ENCODE results near the gene CD9. TPM values are rescaled to one million over a fixed set of nuclear protein-coding genes. Genes with fewer than 3 reads are reported as not detected.

The CD9 gene
- polyA plus RNA-seq, 3 donors: 173 to 215 (median 209) TPM

DNA sequence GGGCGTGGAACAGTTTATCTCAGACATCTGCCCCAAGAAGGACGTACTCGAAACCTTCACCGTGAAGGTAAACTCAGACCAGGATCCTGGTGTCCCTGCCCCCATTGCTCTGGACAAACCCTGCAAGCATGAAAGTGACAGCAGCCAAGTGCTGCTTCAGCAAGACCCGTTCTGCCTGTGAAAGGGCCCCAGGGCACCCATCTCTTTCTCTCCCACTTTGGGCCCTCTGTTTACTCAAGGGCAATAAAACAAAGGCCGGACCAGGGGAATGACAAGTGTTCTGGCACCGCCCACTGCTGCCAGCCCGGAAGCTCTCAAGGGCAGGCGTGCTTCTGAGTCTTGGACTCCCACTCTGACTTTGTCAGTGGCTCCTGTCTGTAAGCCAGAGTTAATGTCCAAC is 35.3 kb downstream of the CD9 start:
- DNase-seq (ENCODE audit: low read depth in 3 of 3, low spot score in 2 of 3): no peak

DNA sequence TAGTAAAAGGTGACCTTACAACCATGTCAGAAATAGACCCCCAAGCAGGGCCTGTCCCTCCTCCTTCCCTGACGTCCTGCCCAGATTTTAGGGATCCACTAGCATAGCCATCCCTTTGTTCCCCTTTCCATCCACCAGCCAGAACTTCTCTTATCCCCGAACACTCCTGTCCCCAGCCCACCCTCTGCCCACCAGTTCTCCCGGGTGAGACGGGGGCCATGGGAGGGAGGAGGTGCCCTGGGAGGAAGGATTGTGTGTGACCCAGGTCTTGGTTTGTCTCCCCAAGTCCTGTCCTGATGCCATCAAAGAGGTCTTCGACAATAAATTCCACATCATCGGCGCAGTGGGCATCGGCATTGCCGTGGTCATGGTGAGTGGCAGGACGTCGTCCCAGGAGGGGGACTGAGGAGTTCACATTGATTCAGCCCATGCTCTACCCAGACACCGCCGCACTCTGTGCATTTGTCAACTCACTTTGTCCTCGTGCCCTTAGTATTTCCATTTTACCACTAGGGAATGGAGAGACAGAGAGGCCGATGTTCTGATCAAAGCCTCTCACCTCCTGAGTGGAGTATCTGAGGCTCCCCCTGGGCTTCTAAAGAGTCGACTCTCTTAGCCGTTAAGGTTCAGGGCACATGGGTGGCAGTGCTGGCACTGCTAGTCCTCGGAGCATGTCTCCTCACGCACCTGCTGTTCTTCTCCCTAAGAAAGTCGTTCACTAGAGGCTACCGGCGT is 35.9 kb downstream of the CD9 start:
- DNase-seq (ENCODE audit: low read depth in 3 of 3, low spot score in 2 of 3): no peak

DNA sequence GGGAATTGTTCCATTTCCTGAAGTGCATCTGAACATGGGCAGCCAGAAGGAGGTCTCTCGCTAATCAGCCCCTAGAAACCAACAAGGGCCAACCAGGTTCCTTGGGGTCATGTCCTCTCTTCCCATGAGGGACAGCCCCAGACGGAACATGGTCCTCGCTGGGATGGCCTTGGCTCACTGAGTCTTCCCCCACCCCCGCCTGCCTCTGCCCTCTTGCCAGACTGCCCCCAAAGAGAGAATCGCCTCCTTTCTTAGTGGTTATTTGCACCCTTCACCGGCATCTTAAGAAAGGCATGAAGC is 36.4 kb downstream of the CD9 start:
- no peak for DNase-seq (ENCODE audit: low read depth in 3 of 3, low spot score in 2 of 3)

DNA sequence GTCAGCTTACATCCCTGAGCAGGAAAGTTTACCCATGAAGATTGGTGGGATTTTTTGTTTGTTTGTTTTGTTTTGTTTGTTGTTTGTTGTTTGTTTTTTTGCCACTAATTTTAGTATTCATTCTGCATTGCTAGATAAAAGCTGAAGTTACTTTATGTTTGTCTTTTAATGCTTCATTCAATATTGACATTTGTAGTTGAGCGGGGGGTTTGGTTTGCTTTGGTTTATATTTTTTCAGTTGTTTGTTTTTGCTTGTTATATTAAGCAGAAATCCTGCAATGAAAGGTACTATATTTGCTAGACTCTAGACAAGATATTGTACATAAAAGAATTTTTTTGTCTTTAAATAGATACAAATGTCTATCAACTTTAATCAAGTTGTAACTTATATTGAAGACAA is 37.6 kb downstream of the CD9 start:
- DNase-seq (ENCODE audit: low read depth in 3 of 3, low spot score in 2 of 3): no peak

DNA sequence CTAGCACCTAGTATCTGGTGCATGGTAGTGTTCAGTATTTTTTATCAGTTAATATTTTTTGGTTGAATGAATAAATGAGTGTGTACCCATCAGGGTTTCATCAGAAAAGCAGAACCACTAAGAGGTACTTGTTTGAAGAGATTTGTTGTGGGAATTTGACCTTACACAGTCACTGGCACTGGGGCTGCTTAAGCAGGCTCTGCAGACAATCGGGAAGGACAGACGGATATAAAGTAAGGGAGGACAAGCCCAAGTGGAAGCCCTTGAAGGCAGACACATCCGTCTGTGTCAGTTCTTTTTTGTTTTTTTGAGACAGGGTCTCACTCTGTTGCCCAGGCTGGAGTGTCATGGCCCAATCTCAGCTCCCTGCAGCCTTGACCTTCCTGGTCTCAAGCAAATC is 38.7 kb downstream of the CD9 start:
- no peak for DNase-seq (ENCODE audit: low read depth in 3 of 3, low spot score in 2 of 3)

DNA sequence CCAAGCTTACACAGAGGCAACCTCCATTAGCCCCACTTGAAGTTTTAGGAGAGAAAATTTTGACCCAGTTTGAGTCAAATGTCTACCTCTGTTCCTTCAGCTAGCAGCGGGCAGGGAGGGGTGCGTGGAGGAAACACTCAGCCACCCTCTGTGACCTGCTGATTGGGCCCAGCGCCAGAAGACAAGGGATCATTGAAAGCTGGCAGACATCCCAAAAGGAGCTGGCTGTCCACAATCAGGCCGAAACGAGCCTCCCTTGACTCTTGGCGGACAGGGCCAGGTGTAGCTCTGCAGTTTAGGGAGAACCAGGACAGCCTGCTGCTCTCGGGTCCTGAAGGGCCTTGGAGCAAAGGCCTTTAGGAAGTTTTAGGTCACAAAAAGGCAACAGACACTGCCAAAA is 41.3 kb downstream of the CD9 start:
- no peak for DNase-seq (ENCODE audit: low read depth in 3 of 3, low spot score in 2 of 3)

DNA sequence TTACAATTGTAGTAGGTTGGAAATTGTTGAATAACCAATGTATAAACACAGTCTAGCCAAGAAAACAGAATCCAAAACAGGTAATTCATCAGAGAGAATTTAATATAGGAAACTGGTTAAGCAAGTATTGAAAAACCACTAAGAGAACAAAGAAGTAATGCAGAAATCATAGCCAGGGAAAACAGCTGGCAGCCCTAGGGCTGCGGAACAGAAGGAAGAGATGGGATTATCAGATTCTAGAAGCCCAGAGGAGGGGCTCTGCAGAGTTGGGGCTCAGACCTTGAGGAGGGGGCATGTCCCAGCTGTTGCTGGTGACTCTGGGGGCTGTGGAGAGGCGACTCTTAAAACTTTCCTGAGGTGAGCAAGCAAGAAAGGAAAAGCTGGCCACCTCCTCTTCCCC is 49.4 kb downstream of the CD9 start:
- DNase-seq (ENCODE audit: low read depth in 3 of 3, low spot score in 2 of 3): no peak

DNA sequence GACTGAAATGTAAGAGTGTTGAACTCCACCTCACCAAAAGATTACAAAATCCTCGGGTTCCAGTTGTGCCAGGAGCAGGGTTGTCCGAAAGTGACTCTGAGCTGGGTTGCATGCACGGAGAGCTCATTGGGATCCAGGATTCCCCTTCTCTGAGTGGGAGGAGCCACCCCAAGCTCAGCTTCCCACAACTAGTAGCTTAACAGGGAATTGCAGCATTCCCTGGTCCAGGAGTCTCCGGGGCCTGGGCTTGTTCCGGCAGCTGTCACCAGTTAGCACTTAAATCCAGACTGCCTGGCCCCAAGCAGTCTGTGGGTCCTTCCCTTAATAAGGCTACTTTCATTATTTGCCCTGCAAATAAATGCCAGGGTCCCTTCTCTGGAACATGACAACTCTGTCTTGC is 50.1 kb downstream of the CD9 start:
- DNase-seq (ENCODE audit: low read depth in 3 of 3, low spot score in 2 of 3): no peak

DNA sequence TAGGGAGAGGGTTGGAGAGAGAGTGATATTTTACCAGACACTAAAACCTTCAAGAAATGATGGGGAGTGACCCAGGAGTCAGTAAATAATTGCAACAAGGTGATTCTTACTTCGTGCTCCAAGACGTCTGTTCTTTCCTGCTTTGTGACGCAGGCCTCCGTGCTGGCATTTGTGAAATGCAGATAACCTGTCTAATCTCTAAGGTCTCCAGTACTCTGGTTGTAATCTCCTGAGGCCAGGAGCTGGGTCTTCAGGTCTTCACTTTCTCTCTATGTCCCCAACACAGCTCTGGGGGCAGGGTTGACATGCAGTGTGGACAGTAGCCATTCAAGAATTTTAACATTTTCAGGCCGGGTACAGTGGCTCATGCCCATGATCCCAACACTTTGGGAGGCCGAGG is 53.1 kb downstream of the CD9 start:
- no peak for DNase-seq (ENCODE audit: low read depth in 3 of 3, low spot score in 2 of 3)

DNA sequence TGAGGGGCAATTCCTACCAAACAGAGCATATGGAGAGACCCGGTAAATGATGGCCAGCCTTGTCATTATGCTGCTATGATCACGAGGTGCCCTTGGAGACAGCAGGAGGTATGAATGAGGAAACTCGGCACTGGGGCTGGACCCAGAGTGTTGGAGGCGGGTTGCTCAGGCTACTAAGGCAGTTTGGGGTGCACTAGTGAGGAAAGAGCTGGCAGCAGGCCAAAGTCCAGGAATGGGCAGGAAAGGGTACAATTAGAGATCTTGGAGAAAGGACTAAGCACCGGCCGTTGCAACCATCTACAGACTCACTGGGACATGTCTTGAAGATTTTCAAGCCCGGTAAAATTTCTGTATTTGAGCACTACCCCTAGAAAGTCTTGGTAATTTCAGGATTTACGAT is 54.3 kb downstream of the CD9 start:
- DNase-seq (ENCODE audit: low read depth in 3 of 3, low spot score in 2 of 3): no peak

DNA sequence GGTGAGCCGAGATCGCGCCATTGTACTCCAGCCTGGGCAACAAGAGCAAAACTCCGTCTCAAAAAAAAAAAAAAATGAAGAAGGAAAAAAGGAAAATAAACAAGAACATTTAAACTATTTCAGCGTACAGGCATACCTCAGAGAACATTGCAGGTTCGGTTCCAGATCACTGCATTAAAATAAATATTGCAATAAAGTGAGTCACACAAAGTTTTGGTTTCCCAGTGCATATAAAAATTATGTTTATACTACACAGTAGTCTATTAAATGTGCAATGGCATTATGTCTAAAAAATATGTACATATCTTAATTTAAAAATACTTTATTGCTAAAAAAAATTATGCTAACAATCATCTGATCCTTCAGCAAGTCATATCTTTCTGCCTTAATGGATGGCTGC is 56.8 kb downstream of the CD9 start:
- DNase-seq (ENCODE audit: low read depth in 3 of 3, low spot score in 2 of 3): no peak

DNA sequence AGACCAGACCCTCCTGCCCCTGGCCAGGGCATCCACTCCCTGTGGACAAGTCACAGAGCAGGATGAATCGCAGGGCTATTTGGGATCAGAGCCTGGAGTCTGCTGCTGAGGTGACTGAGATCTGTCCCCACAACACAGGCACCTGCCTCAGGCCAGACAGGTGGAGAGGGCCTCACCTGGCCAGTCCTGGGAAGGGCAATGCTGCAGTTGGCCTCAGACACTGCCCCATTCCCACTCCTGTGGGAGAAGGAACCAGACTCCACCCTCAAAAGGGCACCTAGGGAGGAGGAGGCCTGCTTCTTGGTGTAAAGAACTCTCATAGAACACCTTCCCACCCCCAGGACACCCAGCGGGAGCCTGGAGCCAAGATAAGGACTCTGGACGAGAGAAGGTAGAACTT is 62.0 kb downstream of the CD9 start:
- DNase-seq (ENCODE audit: low read depth in 3 of 3, low spot score in 2 of 3): no peak

DNA sequence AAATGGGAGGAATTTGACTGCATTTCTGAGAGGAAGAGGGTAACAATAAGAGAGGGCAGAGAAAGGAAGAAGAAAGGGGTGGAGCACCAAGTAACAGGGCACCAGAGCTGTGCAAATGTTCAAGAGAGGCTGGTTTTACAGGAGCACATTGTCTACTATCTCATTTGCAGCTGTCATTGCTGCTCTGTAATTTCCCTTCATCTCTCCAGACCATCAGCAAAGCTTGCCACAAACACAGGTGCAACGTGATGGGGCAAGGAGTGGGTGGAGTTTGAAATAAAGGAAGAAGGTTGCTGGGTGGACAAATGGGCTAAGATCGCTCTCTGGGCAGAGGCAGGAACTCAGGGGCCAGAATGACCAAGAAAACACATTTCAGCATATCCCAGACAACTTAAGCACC is 62.4 kb downstream of the CD9 start:
- no peak for DNase-seq (ENCODE audit: low read depth in 3 of 3, low spot score in 2 of 3)

DNA sequence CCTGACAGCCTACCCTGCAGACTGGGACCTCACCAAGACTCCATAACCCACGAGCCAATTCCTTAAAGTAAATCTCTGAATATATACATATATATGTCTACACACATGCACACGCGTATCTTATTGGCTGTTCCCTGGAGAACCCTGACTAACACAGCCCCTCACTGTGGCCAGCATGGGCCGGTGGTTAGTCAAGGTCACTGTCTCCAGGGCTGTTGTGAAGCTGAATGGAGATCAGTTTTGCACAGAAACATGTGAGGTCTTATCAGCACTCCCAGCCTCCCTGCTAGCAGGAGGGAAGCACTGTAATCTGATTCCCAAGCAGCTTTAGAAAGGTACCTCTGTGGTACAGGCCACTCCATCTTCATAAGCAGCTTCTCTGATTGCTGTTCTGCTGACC is 63.7 kb downstream of the CD9 start:
- no peak for DNase-seq (ENCODE audit: low read depth in 3 of 3, low spot score in 2 of 3)

DNA sequence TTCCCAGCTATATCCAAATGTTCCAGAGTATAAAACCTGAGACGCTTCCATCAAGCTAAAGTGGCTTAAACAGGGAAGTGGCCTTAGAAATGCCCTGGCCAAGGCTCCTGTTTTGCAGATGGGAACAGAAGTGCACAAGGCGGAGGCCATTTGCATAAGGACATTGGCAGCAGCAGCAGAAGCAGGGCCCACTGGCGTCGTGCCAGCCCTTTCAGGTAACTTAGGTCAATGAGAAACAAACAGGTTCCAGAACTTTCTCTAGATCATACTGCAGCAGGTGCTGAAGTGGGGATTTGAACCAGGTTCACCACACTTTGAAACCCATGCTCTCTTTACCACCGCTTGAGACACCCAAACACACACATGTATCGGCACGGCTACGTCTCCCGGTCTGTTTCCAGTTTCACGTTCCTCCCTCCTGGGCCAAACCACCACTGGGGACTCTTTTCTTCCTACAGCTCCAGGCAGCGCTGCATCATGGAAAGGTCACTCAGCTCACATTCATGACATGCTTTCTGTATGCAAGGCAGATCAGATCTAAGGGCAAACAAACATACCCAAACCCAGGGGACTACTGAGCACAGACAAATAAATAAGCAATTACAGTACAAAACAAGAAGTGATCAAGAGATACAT is 64.3 kb downstream of the CD9 start:
- no peak for DNase-seq (ENCODE audit: low read depth in 3 of 3, low spot score in 2 of 3)

DNA sequence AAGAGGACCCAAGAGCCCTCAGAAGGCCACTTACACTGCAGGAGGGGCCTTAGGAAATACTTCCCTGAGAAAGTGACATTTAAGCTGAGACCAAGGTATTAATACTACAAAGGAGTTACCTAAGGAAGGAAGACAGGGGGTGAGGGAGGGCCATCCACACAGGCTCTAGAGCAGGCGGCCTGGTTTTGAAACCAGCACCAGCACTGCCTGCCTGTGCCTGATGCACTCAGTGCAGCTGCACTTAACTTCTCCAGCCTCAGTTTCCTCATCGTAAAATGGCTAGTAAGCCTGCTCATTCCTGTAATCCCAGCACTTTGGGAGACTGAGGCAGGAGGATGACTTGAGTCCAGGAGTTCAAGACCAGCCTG is 64.8 kb downstream of the CD9 start:
- DNase-seq (ENCODE audit: low read depth in 3 of 3, low spot score in 2 of 3): no peak

DNA sequence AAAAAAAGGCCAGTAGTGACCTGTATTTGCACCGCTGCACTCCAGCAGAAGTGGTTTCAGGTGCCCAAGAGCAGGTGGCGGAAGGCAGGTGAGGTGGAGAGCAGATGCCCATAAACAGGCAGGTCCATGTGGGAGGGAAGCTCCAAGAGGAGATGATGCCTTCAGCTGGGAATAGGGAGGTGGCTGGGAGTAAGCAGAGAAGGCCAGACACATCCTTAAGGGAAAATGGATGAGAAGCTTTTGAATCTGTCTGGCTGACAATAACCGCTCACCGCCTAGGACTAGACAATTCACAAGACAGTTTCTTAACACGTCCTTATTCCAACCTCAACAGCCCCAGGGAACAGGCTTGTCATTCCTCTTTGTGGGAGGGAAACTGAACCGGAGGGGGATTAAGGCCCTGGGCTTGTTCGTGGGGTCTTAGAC is 66.4 kb downstream of the CD9 start:
- DNase-seq (ENCODE audit: low read depth in 3 of 3, low spot score in 2 of 3): no peak

DNA sequence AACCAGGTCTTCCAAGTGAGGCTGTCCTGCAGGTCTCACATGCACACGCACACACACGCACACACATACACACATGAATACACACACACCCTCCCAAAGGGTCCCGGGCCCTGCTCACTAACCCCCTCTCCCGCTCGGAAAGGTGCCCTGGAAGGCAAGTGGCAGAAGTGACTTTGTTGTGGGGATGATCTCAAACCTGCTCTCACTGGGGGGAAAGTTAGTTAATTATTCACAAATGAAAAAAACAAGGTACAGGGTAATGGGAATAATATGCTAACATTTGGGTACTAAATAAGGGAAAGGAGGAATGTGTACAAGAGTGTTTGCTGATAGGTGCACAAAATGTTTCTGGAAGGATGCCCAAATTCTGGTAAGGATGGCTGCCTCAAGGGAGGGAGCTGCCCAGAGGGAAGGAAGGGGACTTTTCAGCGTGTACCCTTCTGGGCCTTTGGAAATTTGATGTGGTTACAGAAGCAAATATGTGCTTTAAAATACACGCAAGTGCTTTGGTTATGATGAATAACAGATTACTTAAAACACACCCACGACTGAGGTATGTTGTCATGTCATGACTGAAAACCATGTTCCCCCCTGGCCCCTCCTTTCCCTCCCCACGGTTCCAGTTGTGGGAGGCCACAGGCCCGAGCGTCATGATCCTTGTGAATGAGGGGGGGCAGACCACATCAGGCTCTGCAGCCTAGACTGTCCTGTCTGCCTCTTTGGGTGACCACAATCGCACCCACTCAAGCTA is 66.9 kb downstream of the CD9 start:
- no peak for DNase-seq (ENCODE audit: low read depth in 3 of 3, low spot score in 2 of 3)

DNA sequence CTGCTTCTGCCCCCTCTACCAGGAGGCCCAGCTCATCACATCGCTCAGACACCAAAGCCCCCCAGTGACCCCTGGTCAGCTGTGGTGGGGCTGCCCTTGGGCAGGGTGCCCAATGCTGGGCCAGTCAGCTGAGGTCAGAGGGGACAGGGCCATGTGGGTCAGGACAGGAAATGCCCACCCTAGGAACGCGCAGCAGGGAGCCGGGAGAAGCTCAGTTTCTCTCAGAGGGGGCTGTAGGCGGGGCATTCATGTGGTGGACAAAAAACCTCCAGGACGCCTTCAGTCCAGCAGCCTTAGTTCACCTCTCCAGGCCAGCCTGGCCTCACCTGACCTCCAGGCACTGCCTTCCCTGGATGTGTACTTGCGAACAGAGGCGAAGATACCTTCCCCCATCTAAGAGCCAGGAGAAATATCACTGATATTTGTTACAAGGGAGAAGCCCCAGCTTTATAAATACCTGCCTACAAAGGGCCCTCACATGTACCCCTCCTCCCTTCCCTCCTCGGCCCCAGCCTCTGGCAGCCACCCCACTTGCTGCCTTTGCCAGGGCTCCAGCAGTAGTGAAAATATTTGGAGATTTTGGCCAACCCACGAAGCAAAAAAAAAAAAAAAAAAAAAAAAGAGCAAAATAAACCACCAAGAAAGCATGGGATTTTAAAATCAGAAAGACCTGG is 68.4 kb downstream of the CD9 start:
- no peak for DNase-seq (ENCODE audit: low read depth in 3 of 3, low spot score in 2 of 3)

DNA sequence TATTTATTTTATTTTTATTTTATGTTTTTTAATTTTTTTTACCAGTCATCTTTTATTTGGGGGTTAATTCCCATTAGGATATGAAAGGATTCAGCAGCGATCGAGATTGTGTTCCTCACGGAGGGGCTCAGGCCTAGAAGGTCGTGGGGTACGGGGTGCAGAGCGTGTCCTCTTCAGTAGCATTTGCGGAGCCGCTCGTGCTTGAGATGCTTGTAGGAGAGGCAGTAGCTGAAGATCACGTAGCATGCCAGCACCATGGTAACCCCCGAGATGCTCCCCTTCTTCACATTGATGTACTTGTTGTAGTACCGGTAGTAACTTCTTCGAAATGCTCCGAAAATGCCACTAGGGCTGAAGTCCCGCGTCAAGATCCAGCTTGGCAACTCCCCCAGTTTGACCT is 69.8 kb downstream of the CD9 start:
- DNase-seq (ENCODE audit: low read depth in 3 of 3, low spot score in 2 of 3): no peak

DNA sequence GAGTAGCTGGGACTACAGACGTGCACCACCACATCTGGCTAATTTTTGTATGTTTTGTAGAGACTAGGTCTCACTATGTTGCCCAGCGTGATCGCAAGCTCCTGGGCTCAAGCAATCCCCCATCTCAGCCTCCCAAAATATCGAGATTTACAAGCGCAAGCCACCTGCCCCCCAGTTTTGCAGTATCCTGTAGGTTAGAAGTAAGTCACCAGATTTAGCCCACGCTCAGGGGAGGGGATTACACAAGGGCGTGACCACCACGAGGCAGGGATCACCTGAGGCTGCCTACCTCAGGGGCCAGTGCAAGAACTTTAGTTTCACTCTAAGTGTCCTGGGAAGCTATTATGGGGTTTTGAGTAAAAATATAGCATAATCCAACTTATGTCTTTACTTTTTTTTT is 71.1 kb downstream of the CD9 start:
- DNase-seq (ENCODE audit: low read depth in 3 of 3, low spot score in 2 of 3): no peak
